ENCODE data around the gene LSAMP.

Gene LSAMP

DNA sequence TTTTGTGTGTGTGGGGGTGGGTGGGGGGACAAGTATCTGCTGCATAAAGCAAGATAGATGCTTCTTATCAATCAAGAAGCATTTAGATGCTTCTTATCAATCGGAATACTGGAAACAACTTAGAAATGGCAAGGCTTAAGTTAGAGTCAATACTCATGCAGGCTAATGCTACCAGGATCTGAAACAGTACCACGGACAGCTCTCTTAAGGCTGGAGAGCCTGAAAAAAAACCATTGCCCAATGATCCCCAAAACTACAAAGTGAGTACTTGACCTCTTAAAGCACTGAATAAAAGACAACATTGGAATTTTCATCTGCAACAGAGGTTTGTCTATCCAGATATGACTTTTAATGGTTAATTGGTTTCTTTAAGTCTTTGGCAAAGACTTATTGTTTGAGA is 559.7 kb downstream of the LSAMP start:
- Mint-ChIP-seq H3K9me3 (no peaks in the 10 kb centered on the region), H3K27ac (no peak overlapping the region), H3K27me3 (peaks cover 3% of the 10 kb centered on the region), H3K4me1 (no peaks in the 10 kb centered on the region), H3K36me3 (ENCODE audit: low read depth) (no peaks in the 10 kb centered on the region), H3K4me3 (no peak overlapping the region)
- ATAC-seq (no peak), DNase-seq (no peak)

DNA sequence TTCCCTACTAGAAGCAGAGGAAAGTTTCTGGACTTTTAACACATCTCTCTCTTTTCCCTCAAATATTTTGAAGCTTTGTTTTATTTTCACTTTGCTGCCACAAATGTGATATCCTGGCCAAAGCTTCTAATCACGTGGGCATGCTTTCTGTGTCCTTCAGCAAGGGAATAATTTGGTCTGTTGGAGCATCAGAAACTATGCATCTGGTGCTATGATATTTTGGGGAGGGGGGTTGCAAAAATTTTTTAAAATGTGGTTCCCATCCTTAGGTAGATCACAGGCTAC is 567.7 kb downstream of the LSAMP start:
- Mint-ChIP-seq H3K27me3 (peaks cover 6% of the 10 kb centered on the region), H3K36me3 (ENCODE audit: low read depth) (no peaks in the 10 kb centered on the region), H3K4me3 (no peak overlapping the region), H3K4me1 (peaks cover 2% of the 10 kb centered on the region), H3K27ac (no peak overlapping the region), H3K9me3 (no peaks in the 10 kb centered on the region)
- ATAC-seq (no peak), DNase-seq (no peak)

DNA sequence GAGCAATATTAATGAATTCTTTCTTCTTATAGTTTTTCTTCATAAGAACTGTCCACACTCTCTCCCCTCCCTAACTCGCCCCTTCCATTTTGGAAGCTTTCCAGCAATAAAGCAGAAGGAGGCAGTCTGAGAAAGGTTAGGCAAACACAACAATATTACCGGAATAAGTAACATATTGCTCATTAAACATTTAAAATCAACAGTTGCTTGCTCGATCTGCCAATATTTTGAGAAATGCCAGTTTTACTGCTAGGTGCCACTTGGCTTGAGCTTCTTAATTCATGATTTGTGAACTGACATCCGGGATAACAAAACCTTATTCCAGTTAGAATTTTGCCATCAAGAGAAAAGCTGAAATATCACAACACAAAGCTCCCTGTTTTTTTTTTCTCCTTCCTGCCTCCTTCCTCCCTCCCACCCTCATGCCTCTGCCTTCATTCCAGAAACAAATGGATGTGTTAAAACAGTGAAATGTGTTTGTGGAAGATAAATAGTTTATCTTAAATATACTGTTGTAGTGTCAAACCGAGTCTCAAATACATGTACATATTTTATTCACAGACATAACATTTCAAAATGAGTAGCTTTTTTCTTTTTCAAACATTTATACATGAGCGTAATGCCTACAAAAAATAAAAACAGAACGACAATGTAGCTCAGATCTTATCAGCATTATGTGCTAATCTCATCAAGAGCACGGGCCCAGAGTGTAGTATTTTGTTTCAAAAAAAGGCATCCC is 568.2 kb downstream of the LSAMP start:
- DNase-seq (no peak), ATAC-seq (no peak)
- H3K36me3 Mint-ChIP-seq (ENCODE audit: low read depth): no peaks in the 10 kb centered on the region
- H3K27me3 Mint-ChIP-seq: peaks cover 6% of the 10 kb centered on the region
- H3K4me3 Mint-ChIP-seq: no peak overlapping the region
- H3K27ac Mint-ChIP-seq: no peak overlapping the region
- H3K4me1 Mint-ChIP-seq: peaks cover 2% of the 10 kb centered on the region
- H3K9me3 Mint-ChIP-seq: no peaks in the 10 kb centered on the region

DNA sequence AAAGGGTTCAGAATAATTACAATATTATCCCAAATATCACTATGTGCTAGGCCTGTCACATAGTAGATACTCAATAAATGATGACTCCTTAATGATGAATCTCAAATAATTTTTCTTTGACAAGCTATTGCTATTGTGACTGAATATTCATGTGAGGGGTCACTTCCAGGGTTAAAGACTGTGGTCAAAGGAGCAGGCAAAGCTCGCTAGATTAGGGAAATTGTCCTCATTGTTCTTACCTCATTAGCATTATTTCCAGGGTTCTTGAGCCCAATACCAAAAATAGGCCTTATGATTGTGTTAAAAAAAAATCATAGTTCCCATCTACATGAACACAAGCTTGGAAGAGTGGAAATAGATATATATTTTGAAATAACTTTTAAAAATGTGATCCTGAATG is 569.8 kb downstream of the LSAMP start:
- no peak for DNase-seq
- Mint-ChIP-seq H3K4me3 (no peak overlapping the region), H3K9me3 (no peaks in the 10 kb centered on the region), H3K27me3 (peaks cover 6% of the 10 kb centered on the region), H3K27ac (no peak overlapping the region), H3K36me3 (ENCODE audit: low read depth) (no peaks in the 10 kb centered on the region), H3K4me1 (peaks cover 2% of the 10 kb centered on the region)
- no peak for ATAC-seq

DNA sequence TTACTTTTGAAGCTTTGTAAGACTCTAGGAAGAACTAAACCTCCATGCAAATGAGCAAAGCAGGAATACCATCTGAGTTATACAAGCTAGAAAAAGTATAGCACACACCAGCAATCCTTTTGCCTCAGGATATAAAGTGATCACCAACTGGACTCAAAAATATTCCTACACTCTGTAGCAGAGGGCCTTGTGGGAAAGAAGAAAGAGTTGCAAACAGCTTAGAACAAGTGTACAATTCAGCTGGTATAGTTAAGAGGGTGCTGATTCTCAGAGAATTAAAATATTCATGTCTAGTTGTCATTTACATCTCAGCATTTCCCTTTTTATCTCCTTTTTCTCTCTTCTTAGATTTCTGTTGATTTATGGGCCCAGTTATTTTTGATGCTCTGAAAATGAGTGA is 573.6 kb downstream of the LSAMP start:
- no peaks in the 10 kb centered on the region for H3K36me3 Mint-ChIP-seq (ENCODE audit: low read depth)
- no peaks in the 10 kb centered on the region for H3K9me3 Mint-ChIP-seq
- H3K4me3 Mint-ChIP-seq: no peak overlapping the region
- H3K27me3 Mint-ChIP-seq: peaks cover 2% of the 10 kb centered on the region
- no peaks in the 10 kb centered on the region for H3K4me1 Mint-ChIP-seq
- DNase-seq (no peak), ATAC-seq (no peak)
- H3K27ac Mint-ChIP-seq: no peak overlapping the region

DNA sequence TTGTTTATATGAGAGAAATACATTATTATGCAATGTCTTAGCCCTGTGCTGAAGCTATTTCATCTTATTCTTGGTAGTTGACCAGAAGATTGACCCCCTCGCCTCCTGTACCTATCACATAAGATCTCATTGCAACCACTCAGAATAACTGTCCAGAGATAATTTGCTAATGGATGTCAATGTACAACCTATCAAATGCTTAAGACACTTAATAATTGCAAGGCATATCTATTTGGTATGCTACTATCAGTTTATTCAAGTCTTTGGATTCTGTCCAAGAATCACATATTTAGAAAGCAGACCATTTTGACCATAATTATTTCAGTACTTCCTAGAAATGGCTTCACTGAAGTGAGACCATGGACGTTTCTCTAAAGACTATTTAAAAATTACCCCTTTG is 580.4 kb downstream of the LSAMP start:
- no peaks in the 10 kb centered on the region for H3K9me3 Mint-ChIP-seq
- DNase-seq (no peak), ATAC-seq (no peak)
- H3K4me1 Mint-ChIP-seq: no peaks in the 10 kb centered on the region
- peaks cover 24% of the 10 kb centered on the region for H3K27me3 Mint-ChIP-seq
- H3K27ac Mint-ChIP-seq: no peak overlapping the region
- H3K36me3 Mint-ChIP-seq (ENCODE audit: low read depth): no peaks in the 10 kb centered on the region
- H3K4me3 Mint-ChIP-seq: no peak overlapping the region

DNA sequence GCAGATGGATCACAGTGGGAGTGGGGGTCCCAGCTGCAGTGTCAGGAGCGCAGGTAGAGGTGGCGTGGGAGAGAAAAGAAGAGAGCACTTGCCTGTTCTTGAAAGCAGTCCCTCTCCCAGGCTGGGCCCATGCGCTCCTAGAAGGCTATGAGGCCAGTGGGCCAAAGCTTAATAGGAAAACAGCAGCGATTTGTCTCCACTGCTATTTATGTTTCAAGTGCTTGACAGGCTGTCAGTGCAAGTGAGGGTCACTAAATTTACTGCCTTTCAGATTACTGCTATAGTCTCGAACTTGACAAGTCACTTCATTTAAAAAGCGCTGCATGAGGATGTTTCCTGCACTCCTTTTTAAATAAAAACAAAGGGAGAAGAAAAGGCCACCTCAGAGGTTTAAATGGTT is 582.4 kb downstream of the LSAMP start:
- Mint-ChIP-seq H3K4me3 (no peak overlapping the region), H3K27me3 (peaks cover 33% of the 10 kb centered on the region), H3K27ac (no peak overlapping the region), H3K4me1 (no peaks in the 10 kb centered on the region), H3K36me3 (ENCODE audit: low read depth) (no peaks in the 10 kb centered on the region), H3K9me3 (no peaks in the 10 kb centered on the region)
- no peak for ATAC-seq
- DNase-seq: no peak

DNA sequence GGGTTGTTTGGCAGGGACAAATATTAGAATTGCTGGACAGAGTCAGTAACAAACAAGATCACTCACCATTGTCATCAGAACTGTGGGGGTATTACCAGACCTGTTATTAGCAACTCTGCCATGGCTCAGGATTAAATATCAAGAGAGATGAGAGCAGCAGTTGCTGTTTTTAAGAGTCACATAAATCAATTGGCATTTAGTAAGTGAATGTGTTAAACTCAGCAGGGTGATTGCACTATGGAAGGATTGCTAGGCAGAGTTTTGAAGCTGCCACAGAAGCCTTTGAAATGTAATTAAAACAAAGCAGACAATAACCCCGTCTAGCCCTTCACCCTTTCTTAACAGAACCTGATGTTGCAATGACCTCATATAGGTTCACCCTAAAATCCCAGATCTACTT is 583.2 kb downstream of the LSAMP start:
- ATAC-seq (no peak), DNase-seq (no peak)
- Mint-ChIP-seq H3K4me1 (no peaks in the 10 kb centered on the region), H3K27me3 (peaks cover 32% of the 10 kb centered on the region), H3K4me3 (no peak overlapping the region), H3K9me3 (no peaks in the 10 kb centered on the region), H3K27ac (no peak overlapping the region), H3K36me3 (ENCODE audit: low read depth) (no peaks in the 10 kb centered on the region)

DNA sequence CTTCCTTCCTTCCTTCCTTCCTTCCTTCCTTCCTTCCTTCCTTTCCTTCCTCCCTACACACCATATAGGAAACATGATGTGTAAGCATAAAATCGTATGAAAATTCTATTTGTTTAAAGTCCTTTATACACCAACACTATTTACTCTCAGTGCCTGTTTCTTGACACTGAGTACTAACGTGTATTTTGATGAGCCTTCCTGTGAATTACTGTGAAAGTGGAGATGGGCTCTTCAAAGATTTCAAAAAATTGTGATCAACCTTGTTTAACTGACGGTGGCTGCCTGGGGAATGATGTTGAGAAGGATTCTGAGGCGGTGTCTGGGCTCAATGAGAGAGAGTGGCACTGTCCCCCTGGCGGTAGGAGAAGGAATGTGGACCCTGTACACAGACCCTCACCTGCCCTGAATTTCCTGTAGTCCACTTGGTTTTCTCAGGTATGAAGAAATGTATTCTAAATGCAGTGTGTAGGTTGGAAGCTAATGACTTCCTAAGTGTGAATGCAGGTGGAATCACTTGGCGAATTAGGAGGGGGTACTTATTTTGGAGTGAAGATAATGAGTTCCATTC is 584.0 kb downstream of the LSAMP start:
- DNase-seq (no peak), ATAC-seq (no peak)
- H3K4me1 Mint-ChIP-seq: no peaks in the 10 kb centered on the region
- H3K27ac Mint-ChIP-seq: no peak overlapping the region
- no peak overlapping the region for H3K4me3 Mint-ChIP-seq
- H3K27me3 Mint-ChIP-seq: peaks cover 32% of the 10 kb centered on the region
- H3K36me3 Mint-ChIP-seq (ENCODE audit: low read depth): no peaks in the 10 kb centered on the region
- no peaks in the 10 kb centered on the region for H3K9me3 Mint-ChIP-seq

DNA sequence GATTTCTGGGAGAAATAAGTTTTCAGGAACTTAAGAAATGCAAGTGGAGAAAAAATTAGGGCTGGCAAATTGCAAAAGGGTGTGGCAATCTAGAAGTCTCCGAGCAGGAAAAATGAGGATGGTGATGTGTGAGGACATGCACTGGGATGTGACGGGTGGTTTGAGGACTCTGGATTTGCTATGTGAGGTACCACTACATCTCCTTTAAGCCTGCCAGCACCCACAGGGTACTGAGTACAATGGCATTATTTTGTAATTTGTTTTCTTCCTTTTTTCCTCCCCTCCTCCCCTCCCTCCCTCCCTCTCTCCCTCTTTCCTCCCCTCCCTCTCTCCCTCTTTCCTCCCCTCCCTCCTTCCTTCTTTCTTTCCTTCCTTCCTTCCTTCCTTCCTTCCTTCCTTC is 584.5 kb downstream of the LSAMP start:
- no peak for ATAC-seq
- no peak overlapping the region for H3K4me3 Mint-ChIP-seq
- H3K9me3 Mint-ChIP-seq: no peaks in the 10 kb centered on the region
- no peaks in the 10 kb centered on the region for H3K4me1 Mint-ChIP-seq
- H3K36me3 Mint-ChIP-seq (ENCODE audit: low read depth): no peaks in the 10 kb centered on the region
- DNase-seq: no peak
- no peak overlapping the region for H3K27ac Mint-ChIP-seq
- H3K27me3 Mint-ChIP-seq: peaks cover 32% of the 10 kb centered on the region

DNA sequence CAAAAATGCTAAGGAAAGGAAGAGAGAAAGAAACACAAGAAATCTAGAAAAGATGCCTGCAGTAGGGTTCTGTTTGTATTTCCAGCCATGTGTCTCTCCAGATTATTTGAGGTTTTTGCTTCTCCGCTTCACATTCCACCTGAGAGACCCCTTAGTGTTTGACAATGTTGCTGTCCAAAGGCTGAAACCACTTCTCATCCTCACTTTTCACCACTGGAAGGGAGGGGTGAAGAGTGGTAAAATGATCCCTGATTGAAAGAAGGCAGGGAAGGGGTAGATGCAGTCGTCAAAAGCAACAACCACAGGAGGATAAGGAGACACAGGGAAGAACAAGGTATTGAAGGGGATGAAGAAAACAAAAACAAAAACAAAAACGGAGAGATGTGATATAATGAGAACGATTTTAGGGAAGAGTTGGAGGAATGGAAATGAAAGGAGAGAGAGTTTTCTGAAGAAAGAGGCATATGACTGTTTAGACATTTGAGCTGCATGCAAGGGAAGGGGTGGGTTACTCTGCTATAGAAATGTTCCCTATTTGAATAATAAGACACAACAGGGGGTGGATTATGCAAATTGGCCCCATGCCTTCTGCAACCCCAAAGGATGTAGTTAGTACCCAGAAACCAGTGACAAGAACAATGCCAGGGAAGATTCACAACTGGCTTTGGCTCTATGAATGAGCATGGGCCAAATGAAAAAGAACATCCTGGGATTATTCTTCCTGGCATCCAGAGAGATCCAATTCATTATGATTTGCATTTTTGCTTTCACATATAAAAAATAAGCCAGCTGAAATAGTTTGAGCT is 586.1 kb downstream of the LSAMP start:
- peaks cover 30% of the 10 kb centered on the region for H3K27me3 Mint-ChIP-seq
- H3K4me1 Mint-ChIP-seq: no peaks in the 10 kb centered on the region
- H3K27ac Mint-ChIP-seq: no peak overlapping the region
- no peaks in the 10 kb centered on the region for H3K9me3 Mint-ChIP-seq
- ATAC-seq: no peak
- DNase-seq: no peak
- no peak overlapping the region for H3K4me3 Mint-ChIP-seq
- H3K36me3 Mint-ChIP-seq (ENCODE audit: low read depth): no peaks in the 10 kb centered on the region

DNA sequence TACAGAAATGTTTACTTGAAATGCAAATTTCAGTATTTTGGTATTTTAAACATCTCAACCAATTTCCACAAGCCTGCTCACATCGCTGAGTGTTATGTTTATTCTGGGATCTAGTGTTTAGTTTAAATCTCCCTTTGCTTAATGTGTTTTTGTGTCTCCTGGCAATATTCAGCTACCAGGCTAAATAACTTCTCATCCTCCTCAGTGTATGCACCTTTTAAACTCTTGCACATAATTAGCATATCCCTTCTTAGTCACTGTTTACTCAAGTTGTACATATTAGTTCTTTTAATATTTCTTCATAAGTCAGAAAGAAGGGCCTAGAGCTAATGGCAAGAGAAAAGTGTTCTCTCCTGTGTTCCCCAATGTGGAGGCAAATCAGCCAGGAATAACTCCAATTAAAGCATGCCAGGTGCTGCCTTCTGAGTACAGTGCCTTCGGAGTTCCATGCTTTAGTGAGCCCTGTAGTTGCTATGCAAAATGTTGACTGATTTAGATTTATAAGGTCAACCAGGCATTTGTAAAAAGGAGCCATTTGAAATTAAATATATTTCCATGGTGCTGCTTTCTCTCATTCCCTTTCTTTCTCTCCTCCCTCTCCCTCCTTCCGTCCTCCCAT is 587.7 kb downstream of the LSAMP start:
- DNase-seq (no peak), ATAC-seq (no peak)
- H3K27me3 Mint-ChIP-seq: peaks cover 28% of the 10 kb centered on the region
- H3K27ac Mint-ChIP-seq: no peak overlapping the region
- H3K9me3 Mint-ChIP-seq: no peaks in the 10 kb centered on the region
- no peak overlapping the region for H3K4me3 Mint-ChIP-seq
- no peaks in the 10 kb centered on the region for H3K4me1 Mint-ChIP-seq
- no peaks in the 10 kb centered on the region for H3K36me3 Mint-ChIP-seq (ENCODE audit: low read depth)

DNA sequence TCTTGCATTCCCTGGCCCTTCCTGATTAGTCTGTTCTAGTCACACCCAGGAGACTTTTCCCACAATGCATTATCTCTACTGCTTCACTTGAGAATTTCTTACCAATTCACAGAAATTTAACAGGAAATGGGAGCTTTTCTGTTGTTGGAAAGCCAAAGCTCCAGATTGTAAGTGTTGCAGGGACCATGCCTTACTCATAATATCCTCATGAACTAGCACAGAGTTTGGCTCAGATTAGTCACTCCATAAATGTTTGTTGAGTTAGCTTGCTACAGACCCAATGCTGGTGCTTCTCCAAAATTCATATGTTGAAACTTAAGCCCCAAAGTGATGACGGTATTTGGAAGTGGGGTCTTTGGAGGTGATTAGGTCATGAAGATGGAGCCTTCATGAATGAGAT is 589.4 kb downstream of the LSAMP start:
- Mint-ChIP-seq H3K4me1 (no peaks in the 10 kb centered on the region), H3K27me3 (peaks cover 16% of the 10 kb centered on the region), H3K9me3 (no peaks in the 10 kb centered on the region), H3K27ac (no peak overlapping the region), H3K36me3 (ENCODE audit: low read depth) (no peaks in the 10 kb centered on the region), H3K4me3 (no peak overlapping the region)
- ATAC-seq: no peak
- no peak for DNase-seq

DNA sequence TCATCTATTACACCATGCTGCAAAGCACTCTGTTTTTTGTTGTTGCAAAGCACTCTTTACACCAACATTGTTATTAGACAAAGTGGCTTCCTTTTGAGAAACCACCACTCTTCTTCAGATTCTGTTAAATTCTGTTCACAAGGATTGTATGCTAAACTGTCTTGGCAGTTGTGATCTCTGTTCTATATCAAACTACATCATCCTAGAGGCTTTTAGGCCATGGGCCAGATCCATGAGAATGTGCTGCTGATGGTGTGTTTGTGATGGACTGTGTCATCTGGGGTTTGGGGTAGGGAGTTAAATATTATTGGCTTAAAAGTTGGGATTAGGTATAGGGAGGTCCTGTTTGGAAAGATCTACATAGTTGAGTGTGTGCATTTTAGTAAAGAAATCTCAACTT is 592.2 kb downstream of the LSAMP start:
- Mint-ChIP-seq H3K27me3 (peaks cover 2% of the 10 kb centered on the region), H3K4me3 (no peak overlapping the region), H3K9me3 (no peaks in the 10 kb centered on the region), H3K4me1 (no peaks in the 10 kb centered on the region), H3K27ac (no peak overlapping the region), H3K36me3 (ENCODE audit: low read depth) (no peaks in the 10 kb centered on the region)
- DNase-seq (no peak), ATAC-seq (no peak)

DNA sequence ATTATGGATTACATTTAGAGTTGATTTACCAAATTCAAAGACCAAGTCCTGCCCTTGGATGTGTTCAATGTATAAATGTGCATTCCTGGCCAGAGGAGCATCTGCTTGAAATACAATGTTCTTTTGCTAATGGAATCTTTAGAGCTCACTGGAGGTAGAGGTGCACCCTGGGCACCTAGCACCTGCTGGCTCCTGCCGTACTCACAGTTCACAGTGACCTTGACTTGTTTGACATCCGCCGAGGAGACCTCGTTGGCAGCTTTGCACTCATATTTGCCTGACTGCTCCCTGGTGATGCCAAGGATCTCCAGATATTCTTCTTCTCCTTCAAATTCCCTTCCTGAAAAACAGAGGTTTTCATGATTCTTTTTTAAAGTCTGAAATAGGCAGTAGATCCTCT is 593.0 kb downstream of the LSAMP start:
- Mint-ChIP-seq H3K4me3 (no peak overlapping the region), H3K27ac (no peak overlapping the region), H3K4me1 (no peaks in the 10 kb centered on the region), H3K9me3 (no peaks in the 10 kb centered on the region), H3K36me3 (ENCODE audit: low read depth) (no peaks in the 10 kb centered on the region), H3K27me3 (peaks cover 4% of the 10 kb centered on the region)
- ATAC-seq (no peak), DNase-seq (no peak)

Measured in activated naive CD8-positive, alpha-beta T cell treated with anti-CD3 and anti-CD28 coated beads, Interleukin-2, amount 50 U/mL, for 24 hours (primary cell).